HG03469 (cell line): ENCODE data around the gene RASA3.

Experiments
- ATAC-seq: cut with Tn5 transposase; IDR thresholded peaks from one replicate; pipeline ENCODE4 v1.9.1; 2021; ENCODE audit warnings: mild to moderate bottlenecking, moderate library complexity, moderate number of reproducible peaks; ENCODE audit not compliant: unreplicated experiment

RASA3 gene

GRCh38 chr13:113945857-113946408, 186.5 kb downstream of the RASA3 start:
- ATAC-seq: no peak

- ATAC-seq: no peak
These were observed 188.4 kb downstream of the RASA3 start for GRCh38 chr13:113943821-113944565.

- ATAC-seq: no peak
These were observed 189.8 kb downstream of the RASA3 start for GRCh38 chr13:113942591-113943103.

- no peak for ATAC-seq
These were observed 190.7 kb downstream of the RASA3 start for GRCh38 chr13:113941571-113942191.

- ATAC-seq: no peak
These were observed 192.5 kb downstream of the RASA3 start for GRCh38 chr13:113939944-113940297.

GRCh38 chr13:113939129-113939943, 193.1 kb downstream of the RASA3 start:
- no peak for ATAC-seq

- no peak for ATAC-seq
These were observed 193.7 kb downstream of the RASA3 start for GRCh38 chr13:113938716-113939115.

- ATAC-seq: no peak
These were observed 194.2 kb downstream of the RASA3 start for GRCh38 chr13:113938246-113938645.

- no peak for ATAC-seq
These were observed 194.8 kb downstream of the RASA3 start for GRCh38 chr13:113937527-113938180.

GRCh38 chr13:113937073-113937472, 195.3 kb downstream of the RASA3 start:
- no peak for ATAC-seq

GRCh38 chr13:113936166-113936965, 196.1 kb downstream of the RASA3 start:
- ATAC-seq: no peak

- no peak for ATAC-seq
These were observed 197.2 kb downstream of the RASA3 start for GRCh38 chr13:113935001-113935844.

GRCh38 chr13:113934576-113934975, 197.8 kb downstream of the RASA3 start:
- ATAC-seq: no peak

- no peak for ATAC-seq
These were observed 198.5 kb downstream of the RASA3 start for GRCh38 chr13:113933901-113934300.

- no peak for ATAC-seq
These were observed 200.5 kb downstream of the RASA3 start for GRCh38 chr13:113931841-113932459.

- ATAC-seq: no peak
These were observed 201.5 kb downstream of the RASA3 start for GRCh38 chr13:113930671-113931637.
